Thoracic aorta (tissue), 2 donors: Measurements from ENCODE around the gene FXR1. TPM values are rescaled to one million over a fixed set of nuclear protein-coding genes. Genes with fewer than 3 reads are reported as not detected.
"Not testable (repeated sequence)": the region's sequence is repeated elsewhere in the genome, so short reads cannot be mapped to it uniquely, and the experiment has no call there.

Source experiments
- ATAC-seq: fragments of 150-250 bp; one replicate; pipeline ENCODE4 v1.8.0; 2017; ENCODE audit warnings: low read depth; ENCODE audit not compliant: insufficient number of reproducible peaks, low FRiP score
- DNase-seq: peaks from one replicate; pipeline ENCODE4 v3.0.0-alpha.2; 2020; ENCODE audit warnings: low spot score
- H3K27ac ChIP-seq, 2 donors: fragments of 200-600 bp; sonication (generic); 1 replicate in 1 of 2; 2 replicates in 1 of 2; pipeline ENCODE4 v1.5.1; 2016; ENCODE audit warnings: mild to moderate bottlenecking in 2 of 2, moderate library complexity in 2 of 2
- H3K27me3 ChIP-seq: fragments of 200-600 bp; sonication (generic); replicated peaks from 2 replicates; pipeline ENCODE4 v1.6.0; 2016; ENCODE audit warnings: mild to moderate bottlenecking; ENCODE audit not compliant: insufficient read depth
- H3K36me3 ChIP-seq: fragments of 200-600 bp; sonication (generic); one replicate; pipeline ENCODE4 v1.5.1; 2016
- H3K4me1 ChIP-seq, 2 donors: fragments of 200-600 bp; sonication (generic); 1 replicate in 1 of 2; 2 replicates in 1 of 2; pipeline versions ENCODE4 v1.5.1 to v1.6.0; 2016; ENCODE audit warnings: low read depth in 2 of 2, mild to moderate bottlenecking in 1 of 2; ENCODE audit not compliant: control insufficient read depth in 1 of 2
- H3K4me3 ChIP-seq: fragments of 200-600 bp; sonication (generic); 2 replicates; pipeline ENCODE4 v1.5.1; 2016; ENCODE audit warnings: mild to moderate bottlenecking
- H3K9me3 ChIP-seq: fragments of 200-600 bp; sonication (generic); 2 replicates; pipeline ENCODE4 v1.5.1; 2016
- total RNA-seq, 2 donors: library from RNA; depleted of rRNA; stranded (reverse); fragments of >200 nt; gene quantifications; one replicate each; pipeline versions ENCODE4 v1.1.0 to v1.2.3, GENCODE V29; 2016
- TF ChIP-seq, protein P1 (sequence below): fragments of 200-600 bp; sonication (generic); IDR thresholded peaks from one replicate; pipeline ENCODE4 v1.5.1; 2019; ENCODE audit warnings: antibody characterized with exemption

The FXR1 gene
- 100 to 1,000 TPM; 103 to 112 TPM for total RNA-seq

GRCh38 chr3:180912304-180913296 is at the start of gene FXR1:
Gene FXR1, plus strand, starts transcription at chr3:180912670. Its CDS starts 16 bp downstream, at chr3:180912686.
- ATAC-seq (peak; percentile 98), DNase-seq (peak; percentile 57)
- peak within 1 kb of the TSS; percentile 97 for H3K27ac ChIP-seq
- peak within 1 kb of the TSS; percentile 100 for H3K4me3 ChIP-seq
- TF ChIP-seq, protein P1, sequence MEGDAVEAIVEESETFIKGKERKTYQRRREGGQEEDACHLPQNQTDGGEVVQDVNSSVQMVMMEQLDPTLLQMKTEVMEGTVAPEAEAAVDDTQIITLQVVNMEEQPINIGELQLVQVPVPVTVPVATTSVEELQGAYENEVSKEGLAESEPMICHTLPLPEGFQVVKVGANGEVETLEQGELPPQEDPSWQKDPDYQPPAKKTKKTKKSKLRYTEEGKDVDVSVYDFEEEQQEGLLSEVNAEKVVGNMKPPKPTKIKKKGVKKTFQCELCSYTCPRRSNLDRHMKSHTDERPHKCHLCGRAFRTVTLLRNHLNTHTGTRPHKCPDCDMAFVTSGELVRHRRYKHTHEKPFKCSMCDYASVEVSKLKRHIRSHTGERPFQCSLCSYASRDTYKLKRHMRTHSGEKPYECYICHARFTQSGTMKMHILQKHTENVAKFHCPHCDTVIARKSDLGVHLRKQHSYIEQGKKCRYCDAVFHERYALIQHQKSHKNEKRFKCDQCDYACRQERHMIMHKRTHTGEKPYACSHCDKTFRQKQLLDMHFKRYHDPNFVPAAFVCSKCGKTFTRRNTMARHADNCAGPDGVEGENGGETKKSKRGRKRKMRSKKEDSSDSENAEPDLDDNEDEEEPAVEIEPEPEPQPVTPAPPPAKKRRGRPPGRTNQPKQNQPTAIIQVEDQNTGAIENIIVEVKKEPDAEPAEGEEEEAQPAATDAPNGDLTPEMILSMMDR, result peak; percentile 86
- H3K36me3 ChIP-seq, result no peaks in the 10 kb centered on the region
- H3K27me3 ChIP-seq, result no peaks in the 10 kb centered on the region
- H3K4me1 ChIP-seq, result peaks cover 21 to 30% of the 10 kb centered on the region in 2 donors
- H3K9me3 ChIP-seq, result no peaks in the 10 kb centered on the region

- DNase-seq, result no peak
- TF ChIP-seq, protein P1, result peak; percentile 40
- peak overlapping the region; percentile 40 to 61 for H3K27ac ChIP-seq
- no peaks in the 10 kb centered on the region for H3K36me3 ChIP-seq
- no peak for ATAC-seq
- peaks cover 7 to 25% of the 10 kb centered on the region in 2 donors for H3K4me1 ChIP-seq
- no peaks in the 10 kb centered on the region for H3K27me3 ChIP-seq
- H3K4me3 ChIP-seq, result peak overlapping the region; percentile 67
- no peaks in the 10 kb centered on the region for H3K9me3 ChIP-seq
These were observed 42.3 kb upstream of the FXR1 start for GRCh38 chr3:180870008-180870699.

DNA sequence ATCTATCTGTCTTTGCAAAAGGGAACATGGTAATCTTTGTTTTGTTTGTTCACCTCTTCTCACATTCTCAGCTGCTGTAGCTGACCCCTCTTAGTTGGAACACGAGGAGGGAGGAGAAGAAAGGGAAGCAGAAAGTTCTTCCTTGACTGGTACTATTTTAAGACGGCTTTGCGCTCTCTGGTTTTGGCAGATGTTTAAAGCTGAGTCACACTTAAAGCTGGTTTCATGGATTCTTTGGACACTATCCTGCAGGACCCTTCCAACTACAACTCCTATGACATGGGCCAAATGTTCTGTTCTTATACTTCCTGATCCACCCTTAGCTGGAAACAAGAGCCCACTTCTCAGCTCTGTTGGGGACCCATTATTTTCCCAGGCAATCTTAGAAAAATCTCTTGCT is 40.6 kb upstream of the FXR1 start:
- peak; percentile 65 for ATAC-seq
- TF ChIP-seq, protein P1, result no peak
- peak; percentile 19 for DNase-seq
- Histone ChIP-seq H3K4me1 (peaks cover 7 to 25% of the 10 kb centered on the region in 2 donors), H3K4me3 (peak overlapping the region; percentile 15), H3K27me3 (no peaks in the 10 kb centered on the region), H3K9me3 (no peaks in the 10 kb centered on the region), H3K27ac (peak overlapping the region; percentile 51 to 61), H3K36me3 (no peaks in the 10 kb centered on the region)

GRCh38 chr3:180872430-180872829 is 40.0 kb upstream of the FXR1 start:
- not testable (repeated sequence) for H3K36me3 ChIP-seq, H3K9me3 ChIP-seq, ATAC-seq, DNase-seq, H3K27me3 ChIP-seq
- Histone ChIP-seq H3K4me3 (peak overlapping the region; percentile 15), H3K4me1 (peaks cover 7 to 25% of the 10 kb centered on the region in 2 donors), H3K27ac (peak overlapping the region; percentile 51 to 61)

- Histone ChIP-seq H3K36me3 (no peaks in the 10 kb centered on the region), H3K4me3 (no peak overlapping the region), H3K9me3 (no peaks in the 10 kb centered on the region), H3K27me3 (no peaks in the 10 kb centered on the region), H3K4me1 (peaks cover 7 to 16% of the 10 kb centered on the region in 2 donors), H3K27ac (no peak overlapping the region)
- TF ChIP-seq, protein P1, result no peak
- no peak for ATAC-seq
- no peak for DNase-seq
These were observed 37.3 kb upstream of the FXR1 start for GRCh38 chr3:180875124-180875698.
